Activated T-cell treated with anti-CD3 and anti-CD28 coated beads, Interleukin-2, amount 50 U/mL, for 48 hours (primary cell): Measurements from ENCODE around the gene HSD11B1.
"Not testable (repeated sequence)": the region's sequence is repeated elsewhere in the genome, so short reads cannot be mapped to it uniquely, and the experiment has no call there.

Experiments
- DNase-seq, 2 experiments: peaks; one replicate each; pipeline ENCODE4 v3.0.0-alpha.2; 2020

HSD11B1 gene

GRCh38 chr1:209692296-209692695, 12.3 kb upstream of the HSD11B1 start:
- DNase-seq: no peak

DNA sequence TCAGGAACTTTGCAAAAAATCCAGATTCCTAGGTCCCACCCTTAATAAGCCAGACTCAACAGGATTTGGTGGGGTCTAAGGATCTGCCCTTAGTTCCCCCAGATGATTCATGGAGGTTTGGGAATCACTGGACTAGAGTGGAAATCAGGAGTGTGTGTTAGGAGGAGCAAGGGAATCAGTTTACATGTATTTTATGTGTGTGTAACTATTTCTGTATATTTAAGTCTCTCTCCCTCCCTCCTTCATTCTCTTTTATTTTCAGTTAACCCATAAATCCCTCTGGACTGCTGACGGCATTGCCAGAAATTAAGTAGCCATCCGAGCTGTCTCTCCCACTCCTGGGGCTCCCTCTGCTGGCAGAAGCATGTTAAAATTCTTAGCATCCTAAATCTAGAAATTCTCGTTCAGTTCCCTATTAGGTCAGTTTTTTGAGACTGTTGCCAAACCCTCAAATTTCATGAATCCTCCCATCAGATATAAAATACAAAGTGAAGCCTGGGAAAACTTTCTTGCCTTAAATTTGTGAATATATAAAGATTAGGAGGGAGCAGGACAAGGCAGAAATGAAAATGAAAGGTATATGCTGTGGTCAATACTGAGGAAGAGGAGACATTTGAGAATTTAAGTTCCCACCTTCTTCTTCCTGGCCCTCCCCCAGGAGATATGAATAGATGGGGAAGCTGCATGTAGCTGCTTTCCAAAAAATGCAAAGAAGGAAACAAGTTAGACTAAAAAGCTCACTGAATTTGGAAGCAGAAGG, 11.7 kb upstream of the HSD11B1 start:
- DNase-seq: peak; percentile 81 to 85

GRCh38 chr1:209696673-209697072, 8.0 kb upstream of the HSD11B1 start:
- no peak for DNase-seq

DNA sequence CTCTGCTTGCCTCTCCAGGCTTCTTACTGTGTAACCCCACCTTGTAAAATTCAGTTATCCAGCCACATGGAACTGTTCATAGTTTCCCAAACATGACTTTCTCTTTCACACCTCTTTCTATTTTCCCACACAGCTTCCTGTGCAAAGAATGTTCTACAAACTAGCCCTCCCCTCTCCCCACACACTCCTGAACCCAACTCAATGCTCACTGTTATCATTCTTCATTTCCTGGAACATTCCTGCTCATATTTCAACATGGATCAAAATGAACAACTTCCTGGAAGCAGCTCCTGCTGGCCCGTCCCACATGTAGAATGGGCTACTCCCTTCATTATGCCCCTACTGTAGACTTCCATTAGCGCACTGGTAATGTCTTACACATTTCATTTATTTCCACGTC, 7.5 kb upstream of the HSD11B1 start:
- no peak for DNase-seq

GRCh38 chr1:209700686-209701085, 4.0 kb upstream of the HSD11B1 start:
- DNase-seq: not testable (repeated sequence)

DNA sequence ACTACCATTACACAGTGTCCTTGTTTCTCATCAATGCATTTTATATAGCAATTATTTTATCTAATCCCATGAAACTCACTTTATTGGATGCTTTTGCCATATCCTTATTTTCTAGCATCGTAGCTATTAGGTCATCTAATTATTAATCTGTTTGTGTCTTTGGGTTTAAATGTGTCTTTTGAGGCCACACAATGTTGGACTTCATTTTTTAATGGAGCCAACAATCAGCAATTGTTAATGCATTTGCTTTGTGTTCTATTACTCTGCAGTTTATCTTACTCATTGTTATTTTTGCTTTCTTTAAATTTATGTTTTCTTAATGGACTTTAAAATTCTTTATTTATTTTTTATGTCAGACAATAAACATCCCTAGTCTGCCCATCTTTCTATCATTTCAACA, 1.8 kb upstream of the HSD11B1 start:
- DNase-seq: no peak

- no peak for DNase-seq
Observed at GRCh38 chr1:209703834-209704504, 677 bp upstream of the HSD11B1 start.

DNA sequence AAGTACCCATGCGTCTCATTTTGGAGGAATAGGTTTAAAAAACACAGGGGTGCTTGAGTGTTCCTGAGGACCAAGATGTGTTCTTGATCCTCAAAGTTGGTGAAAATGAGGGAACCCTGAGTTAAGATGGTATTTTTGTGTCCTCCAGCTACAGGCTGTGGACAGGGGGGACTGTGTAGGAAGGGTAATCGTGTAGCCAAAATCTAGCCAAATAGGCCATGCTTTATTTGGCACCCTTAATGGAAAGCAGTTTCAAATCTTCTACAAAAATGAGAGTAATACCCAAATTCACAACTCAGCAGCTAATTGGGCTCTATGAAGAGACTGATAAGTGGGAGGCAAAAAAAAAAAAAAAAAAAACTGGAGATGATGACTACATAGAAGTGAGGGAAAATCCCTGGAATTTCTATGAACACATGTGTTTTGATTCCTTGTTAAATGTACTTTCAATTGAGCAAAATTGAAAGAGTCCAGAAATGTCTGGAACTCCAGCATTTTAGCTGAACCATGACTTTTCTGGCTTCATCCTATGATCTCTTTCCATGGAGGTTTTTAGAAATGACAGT, 470 bp downstream of the HSD11B1 start:
- DNase-seq: no peak

GRCh38 chr1:209706622-209707021, 2.0 kb downstream of the HSD11B1 start:
- DNase-seq: no peak

- no peak for DNase-seq
Observed at GRCh38 chr1:209707308-209707707, 2.7 kb downstream of the HSD11B1 start.

DNA sequence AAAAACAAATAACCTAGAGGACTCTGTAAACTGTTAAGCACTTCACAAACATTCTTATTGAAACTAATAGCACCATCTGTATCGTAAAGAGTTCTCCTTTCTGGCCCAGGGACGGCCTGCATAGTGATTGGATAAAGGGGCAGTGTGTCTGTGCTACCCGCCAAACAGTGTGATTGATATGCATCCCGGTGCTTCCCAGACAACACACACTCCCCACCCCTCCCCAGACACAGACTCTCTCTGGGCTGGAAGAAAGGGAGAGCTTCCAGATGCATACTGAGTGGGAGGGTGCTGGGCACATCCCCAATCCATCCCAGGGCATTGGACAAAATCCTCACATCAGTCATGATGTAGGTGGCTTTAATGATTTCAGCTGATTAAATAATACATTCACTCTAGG, 3.7 kb downstream of the HSD11B1 start:
- no peak for DNase-seq

DNA sequence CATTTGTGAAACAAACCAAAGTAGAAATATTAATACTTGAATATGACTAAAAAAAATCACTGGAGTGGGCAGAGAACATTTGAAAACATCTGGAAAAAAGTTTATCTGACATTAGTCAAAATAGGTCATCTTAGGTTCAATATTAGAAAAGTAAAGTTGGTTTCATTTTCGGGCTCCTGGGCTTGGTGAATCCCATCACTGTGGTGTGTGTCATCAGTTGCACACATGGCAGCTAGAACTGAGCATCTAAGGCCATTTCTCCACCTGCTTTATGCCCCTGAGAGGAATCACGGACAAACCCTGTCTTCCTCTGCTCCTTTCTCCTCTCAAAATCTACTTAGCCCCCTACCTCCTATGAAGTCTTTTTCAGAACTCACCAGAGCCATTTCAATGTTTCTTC, 5.4 kb downstream of the HSD11B1 start:
- no peak for DNase-seq

GRCh38 chr1:209710847-209711246, 6.2 kb downstream of the HSD11B1 start:
- DNase-seq: no peak

GRCh38 chr1:209714338-209714737, 9.7 kb downstream of the HSD11B1 start:
- DNase-seq: no peak

GRCh38 chr1:209715314-209715713, 10.7 kb downstream of the HSD11B1 start:
- no peak for DNase-seq

DNA sequence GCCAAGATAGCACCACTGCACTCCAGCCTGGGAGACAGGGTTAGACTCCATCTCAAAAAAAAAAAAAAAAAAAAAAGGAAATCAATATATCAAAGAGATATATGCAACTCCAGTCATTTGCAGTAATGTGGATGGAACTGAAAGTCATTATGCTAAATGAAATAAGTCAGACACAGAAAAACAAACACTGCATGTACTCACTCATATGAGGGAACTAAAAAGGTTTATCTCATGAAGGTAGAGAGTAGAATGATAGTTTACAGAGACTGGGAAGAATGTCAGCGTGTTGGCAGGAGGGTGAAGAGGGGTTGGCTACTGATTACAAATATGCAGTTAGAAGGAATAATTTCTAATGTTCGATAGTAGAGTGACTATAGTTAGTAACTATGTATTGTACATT, 13.2 kb downstream of the HSD11B1 start:
- DNase-seq: no peak

DNA sequence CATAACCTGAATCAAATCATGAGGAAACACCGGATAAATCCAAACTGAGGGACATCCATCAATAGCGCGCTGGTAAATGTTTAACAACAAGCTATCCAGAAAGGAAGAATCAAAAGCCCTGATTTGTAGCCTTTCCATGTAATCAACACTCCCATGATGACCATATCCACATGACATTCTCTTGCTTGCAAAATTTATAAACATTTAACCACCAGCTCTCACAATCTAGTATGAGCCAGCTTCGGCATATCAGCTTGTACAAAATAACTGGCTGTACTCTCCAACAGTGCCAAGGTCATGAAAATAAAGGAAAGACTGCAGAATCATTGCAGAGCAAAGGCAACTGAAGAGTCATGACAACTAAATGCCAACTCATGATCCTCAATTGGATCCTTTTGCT, 15.7 kb downstream of the HSD11B1 start:
- DNase-seq: no peak

GRCh38 chr1:209720826-209721225, 16.2 kb downstream of the HSD11B1 start:
- no peak for DNase-seq

- DNase-seq: no peak
Observed at GRCh38 chr1:209721323-209721722, 16.7 kb downstream of the HSD11B1 start.

- DNase-seq: no peak
Observed at GRCh38 chr1:209723265-209723664, 18.6 kb downstream of the HSD11B1 start.

- peak; percentile 56 to 66 for DNase-seq
Observed at GRCh38 chr1:209723756-209724693, 19.4 kb downstream of the HSD11B1 start.

GRCh38 chr1:209727286-209727685, 22.6 kb downstream of the HSD11B1 start:
- DNase-seq: no peak

GRCh38 chr1:209727785-209728184, 23.1 kb downstream of the HSD11B1 start:
- DNase-seq: no peak
